GM12892 (cell line): Measurements from ENCODE around the gene MCC.

Source experiments
- POLR2A ChIP-seq: IDR thresholded peaks from 2 replicates; pipeline ENCODE4 v1.6.1; 2011; ENCODE audit warnings: low read depth, low read length, control low read depth
- POLR2AphosphoS5 ChIP-seq: IDR thresholded peaks from 2 replicates; pipeline ENCODE4 v1.6.1; 2011; ENCODE audit warnings: low read depth, low read length, control low read depth

GRCh38 chr5:112977440-112977861, 510.8 kb downstream of the MCC start:
- no peak for TF ChIP-seq POLR2AphosphoS5
- no peak for TF ChIP-seq POLR2A
